T-helper 9 cell (primary cell): ENCODE measurements around the gene FGF14.
"Not testable (repeated sequence)": the region's sequence is repeated elsewhere in the genome, so short reads cannot be mapped to it uniquely, and the experiment has no call there.

Source experiments
- DNase-seq: peaks from one replicate; pipeline ENCODE4 v3.0.0-alpha.2; 2020

Gene FGF14

GRCh38 chr13:102028206-102028605 lies 373.6 kb downstream of the FGF14 start:
- no peak for DNase-seq

- DNase-seq: no peak
Measured at GRCh38 chr13:102021777-102022176, 380.1 kb downstream of the FGF14 start.

DNA sequence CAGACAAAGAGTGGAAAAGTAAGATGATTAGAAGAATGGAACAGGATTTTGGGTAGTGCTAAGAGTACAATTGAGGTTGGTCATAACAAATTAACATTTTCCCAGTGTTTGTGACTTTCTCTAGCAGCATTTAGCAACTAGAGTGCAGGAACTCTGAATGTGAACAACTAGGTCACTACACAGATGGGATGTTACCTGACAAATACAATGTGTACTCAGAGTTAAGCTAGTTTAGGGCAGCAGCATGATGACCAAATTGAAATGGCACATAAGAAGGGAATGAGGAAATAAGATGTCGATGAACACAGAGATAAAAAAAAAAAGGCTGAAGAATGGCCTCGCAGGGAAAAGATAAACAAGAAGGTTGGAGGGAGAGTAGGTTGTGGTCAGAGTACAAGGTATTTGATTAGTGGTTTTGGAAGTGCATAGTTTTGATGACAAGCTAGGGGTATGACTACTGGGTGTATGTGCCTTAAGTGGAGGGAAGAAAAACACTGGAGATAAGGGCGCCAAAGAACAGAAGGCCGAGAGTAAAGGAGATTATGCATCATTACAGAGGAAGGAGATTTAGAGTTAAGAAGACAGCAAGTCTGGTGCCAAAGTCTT lies 381.1 kb downstream of the FGF14 start:
- DNase-seq: no peak

GRCh38 chr13:102018716-102019115 lies 383.1 kb downstream of the FGF14 start:
- DNase-seq: no peak

DNA sequence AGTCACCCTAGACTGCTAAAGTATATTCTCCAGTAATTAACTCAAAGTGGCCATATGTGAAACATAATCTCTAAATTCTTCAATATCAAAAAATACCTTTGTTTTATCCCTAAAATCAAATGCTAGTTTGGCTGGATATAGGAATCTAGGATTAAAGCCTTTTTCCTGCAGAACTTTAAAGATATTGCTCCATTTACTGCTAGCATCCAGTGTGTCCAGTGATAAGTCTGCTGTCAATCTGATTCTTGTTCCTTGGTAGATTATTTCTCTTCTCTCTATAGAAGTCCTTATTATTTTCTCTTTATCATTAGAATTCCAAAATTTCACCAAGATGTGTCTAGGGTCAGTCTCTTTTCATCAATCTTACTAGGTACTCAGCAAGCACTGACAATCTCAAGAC lies 384.6 kb downstream of the FGF14 start:
- DNase-seq: no peak

DNA sequence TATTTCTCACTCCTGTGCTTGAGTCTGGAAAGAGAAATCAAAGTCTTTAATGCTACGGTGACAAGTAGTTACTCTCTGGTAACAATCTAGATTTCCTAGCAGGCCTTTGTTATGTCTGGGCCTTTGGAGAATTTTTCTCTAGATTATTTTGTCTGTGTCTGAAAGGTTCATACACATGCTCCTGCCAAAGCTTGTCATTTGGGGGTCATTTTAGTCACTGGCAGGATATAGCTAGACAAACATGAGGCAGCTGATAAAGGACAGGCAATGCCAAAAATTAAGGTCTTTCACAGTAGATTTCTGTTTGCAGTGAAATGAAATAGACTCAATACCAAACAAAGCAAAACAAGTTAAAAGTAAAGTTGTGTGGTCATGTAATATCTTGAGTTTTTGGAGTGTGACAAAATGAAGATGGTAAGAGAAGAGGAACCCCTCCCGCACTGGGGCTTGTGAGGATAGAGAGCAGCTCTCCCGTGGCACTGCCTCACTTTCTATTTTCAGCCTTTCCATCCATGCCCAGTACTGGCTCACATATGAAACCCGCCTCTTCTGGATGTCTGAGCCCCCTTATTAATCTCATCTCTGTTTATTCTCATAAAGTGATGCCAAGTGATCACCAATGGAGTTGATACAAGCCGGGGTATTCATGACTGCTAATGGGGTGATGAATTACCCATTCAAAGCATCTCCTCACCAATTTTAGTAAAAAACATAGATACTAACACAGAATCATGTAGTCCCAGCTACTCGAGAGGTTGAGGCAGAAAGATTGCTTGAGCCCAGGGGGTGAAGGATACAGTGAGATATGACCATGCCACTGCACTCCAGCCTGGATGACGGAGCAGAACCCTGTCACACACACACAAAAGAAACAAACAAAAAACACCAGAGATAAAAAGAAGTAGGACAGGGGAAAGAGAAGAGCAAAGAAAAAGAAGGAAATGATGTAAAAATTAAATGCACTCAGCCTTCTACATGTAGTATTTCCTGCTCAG lies 389.3 kb downstream of the FGF14 start:
- no peak for DNase-seq

DNA sequence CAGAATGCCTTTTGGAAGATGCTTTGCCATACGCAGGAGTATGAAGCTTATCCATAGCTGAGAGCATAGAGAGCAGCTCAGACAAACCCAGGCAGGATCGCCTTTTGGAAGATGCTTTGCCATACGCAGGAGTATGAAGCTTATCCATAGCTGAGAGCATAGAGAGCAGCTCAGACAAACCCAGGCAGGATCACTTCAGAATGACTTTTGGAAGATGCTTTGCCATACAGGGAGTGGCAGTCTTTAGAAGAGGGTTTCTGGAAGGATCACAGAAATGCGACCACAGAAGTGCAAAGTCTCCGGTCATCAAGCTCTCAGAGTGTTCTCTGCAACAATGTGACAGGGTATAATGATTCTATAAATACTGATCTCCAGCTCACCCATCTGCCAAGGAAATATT lies 390.4 kb downstream of the FGF14 start:
- DNase-seq: not testable (repeated sequence)

DNA sequence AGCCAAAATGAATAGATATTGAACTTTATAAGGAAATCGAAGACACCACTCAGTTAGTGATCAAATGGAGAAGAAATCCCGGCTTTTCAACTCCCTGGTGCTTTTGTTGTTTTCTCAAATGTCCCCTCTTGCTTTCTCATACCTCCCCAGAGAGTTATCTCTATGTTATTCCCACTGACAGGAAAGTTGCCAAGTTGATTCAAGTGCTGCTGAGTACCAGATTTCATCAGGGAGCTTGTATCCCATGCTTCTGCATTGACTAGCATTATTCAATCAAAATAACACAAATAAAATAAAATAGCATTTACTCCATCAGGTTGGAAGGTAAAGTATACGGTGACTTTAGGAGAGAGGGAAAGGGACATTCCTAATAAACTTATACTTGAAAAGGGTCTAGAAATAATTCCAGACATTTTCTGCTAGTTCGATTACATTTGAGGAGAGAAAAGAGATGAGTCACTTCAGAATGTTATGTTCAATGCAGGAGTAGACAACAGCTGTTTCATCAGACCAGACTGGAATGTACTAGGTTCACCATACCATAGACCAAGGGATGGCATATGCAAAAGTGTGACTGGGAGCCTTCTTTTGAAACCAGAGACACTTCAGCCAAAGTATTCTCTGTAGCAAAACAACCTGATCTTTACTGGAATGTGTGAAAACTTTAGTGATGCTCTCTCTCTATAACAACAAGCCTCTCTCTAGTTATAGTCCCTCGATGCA lies 397.8 kb downstream of the FGF14 start:
- DNase-seq: no peak

- DNase-seq: no peak
Measured at GRCh38 chr13:102002287-102002686, 399.6 kb downstream of the FGF14 start.

DNA sequence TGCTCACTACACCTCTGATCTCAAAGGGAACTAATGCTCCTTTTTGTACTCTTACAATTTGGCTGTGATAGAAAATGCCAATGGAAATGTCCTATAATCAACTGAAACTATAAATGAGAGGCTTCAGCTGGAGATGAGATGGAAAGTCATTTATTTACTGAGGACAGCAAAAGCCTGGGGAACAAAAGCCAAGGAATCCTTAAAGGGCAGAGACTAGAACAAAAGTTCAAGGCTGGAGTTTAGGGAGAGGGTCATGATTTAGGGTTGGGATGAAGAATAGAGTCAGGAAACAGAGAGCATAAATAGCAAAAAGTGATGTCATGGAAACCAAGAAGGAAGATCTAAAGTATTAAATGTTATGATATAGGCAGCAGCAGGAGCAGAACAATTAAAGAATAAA lies 401.1 kb downstream of the FGF14 start:
- DNase-seq: no peak

GRCh38 chr13:101998129-101998528 lies 403.7 kb downstream of the FGF14 start:
- no peak for DNase-seq

- no peak for DNase-seq
Measured at GRCh38 chr13:101996954-101997353, 404.9 kb downstream of the FGF14 start.

- no peak for DNase-seq
Measured at GRCh38 chr13:101989798-101990350, 412.0 kb downstream of the FGF14 start.

GRCh38 chr13:101988140-101988539 lies 413.7 kb downstream of the FGF14 start:
- no peak for DNase-seq

DNA sequence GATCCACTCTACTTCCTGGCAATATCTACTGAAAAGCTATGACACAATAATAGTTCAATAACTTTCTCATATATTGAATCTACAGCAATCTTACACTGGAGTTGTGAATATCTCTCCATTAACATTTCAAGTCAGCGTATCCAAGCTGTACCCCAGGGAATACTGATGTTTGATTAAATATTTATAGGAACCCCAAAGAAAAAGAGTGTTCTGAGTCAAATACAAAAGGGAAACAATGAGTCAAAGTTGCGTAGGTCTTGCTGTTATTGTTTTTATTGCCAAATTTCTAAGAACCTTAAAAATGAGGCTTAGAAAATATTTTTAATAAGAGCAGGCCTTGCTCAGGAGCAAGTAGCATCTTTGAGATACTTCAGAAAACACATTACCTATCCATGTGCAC lies 415.5 kb downstream of the FGF14 start:
- DNase-seq: no peak

DNA sequence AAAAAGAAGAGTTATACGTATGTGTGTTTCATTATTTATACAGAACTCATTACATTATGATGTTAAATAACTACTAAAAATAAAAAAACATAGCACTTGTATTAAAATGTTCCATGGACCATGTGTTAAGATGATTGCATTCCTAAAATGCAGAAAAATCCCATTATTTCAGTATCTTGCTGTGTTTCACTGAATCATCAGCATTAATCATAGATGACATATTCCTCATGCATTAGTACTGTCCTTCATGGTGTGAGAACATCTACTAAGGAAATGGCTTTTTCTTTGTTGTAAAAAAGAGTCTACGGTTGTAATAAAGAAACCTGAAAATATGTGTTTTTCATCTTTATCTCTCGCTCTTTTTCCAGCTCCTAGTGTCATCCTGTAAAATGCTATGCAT lies 416.5 kb downstream of the FGF14 start:
- no peak for DNase-seq

DNA sequence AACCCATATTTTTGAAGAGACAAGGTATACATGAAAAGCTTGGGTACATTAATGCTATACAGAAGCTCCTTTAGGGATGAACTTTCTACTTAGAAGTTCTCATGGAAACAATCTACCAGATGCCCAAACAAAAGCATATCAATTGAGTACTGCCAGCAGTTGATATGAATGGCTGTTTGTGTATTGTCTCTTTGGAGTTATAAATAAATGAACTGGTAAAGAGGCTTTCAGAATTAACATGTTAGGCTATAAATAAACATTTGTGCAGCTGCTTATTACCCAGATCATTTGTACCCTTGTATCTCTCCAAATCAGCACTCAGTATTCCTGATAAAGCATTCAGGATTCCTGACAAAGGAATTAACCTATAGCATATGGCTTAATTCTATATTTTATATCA lies 418.9 kb downstream of the FGF14 start:
- DNase-seq: no peak

- DNase-seq: no peak
Measured at GRCh38 chr13:101979825-101980224, 422.0 kb downstream of the FGF14 start.

DNA sequence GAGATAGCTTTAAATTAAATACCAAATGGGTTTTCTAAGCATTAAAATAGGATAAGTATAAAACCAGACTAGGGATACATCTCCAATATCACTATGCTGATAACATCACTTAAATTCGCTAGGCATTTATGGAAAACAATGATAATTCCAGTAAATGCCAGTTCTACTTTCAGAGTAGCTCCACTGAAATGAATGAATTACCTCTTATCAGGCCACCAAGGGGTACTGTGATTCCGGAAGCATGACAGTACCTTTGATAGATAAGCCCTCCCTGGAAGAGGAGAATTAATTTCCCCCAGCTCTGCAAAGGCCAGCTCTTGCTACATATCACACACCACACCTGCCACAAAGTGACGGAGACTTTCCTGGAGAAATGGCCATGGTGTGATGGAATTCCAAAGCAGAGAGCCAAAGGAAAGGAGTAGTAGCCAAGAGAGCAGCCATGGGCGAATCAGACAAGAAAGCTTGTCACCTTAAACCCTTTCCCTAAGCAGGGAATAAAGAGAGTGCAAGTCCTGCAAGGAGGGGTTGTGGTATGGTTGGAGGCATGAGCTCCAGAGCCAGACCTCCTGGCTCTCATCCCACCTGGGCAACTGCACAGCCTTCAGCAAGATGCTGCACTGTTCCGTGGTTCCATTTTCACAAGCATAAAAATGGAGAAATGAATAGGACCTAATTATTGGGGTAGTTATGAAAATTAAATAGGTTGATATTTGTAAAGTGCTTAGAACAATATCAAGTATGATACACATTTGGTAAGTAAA lies 423.1 kb downstream of the FGF14 start:
- no peak for DNase-seq

GRCh38 chr13:101977475-101977874 lies 424.4 kb downstream of the FGF14 start:
- no peak for DNase-seq

GRCh38 chr13:101972191-101972590 lies 429.7 kb downstream of the FGF14 start:
- DNase-seq: no peak

DNA sequence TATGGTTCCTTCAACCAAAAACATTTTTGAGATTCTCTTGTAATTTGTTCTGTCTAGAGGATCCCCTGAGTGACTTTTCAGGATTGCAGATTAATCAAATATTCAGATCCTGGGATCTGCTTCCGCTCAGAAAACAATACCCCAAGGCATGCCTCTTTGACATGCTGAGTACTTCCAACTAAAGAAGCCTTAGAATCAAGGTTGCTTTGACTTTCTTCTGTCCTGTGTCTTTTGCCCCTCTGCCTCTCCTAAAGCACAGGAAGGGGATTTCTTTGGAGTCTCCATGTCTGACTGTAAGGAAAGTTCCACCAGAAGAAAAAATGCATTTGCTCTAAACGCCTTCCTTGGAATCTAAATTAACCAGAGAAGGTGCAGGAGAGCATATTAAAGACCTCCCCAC lies 431.5 kb downstream of the FGF14 start:
- DNase-seq: no peak
